H1 (cell line): ENCODE measurements around the gene ARMC10. TPM values are rescaled to one million over a fixed set of nuclear protein-coding genes. Genes with fewer than 3 reads are reported as not detected.

Experiments
- CTCF ChIA-PET: fragments of 300-600 bp; sonication (Branson Sonifier 250); formaldehyde crosslinking; loops from one replicate; lab custom pipeline; 2021; ENCODE audit not compliant: partially characterized antibody; lab: Charles Lee
- POLR2A ChIA-PET: fragments of 300-600 bp; sonication (Branson Sonifier 250); formaldehyde crosslinking; loops from one replicate; lab custom pipeline; 2021; ENCODE audit warnings: inconsistent platforms; ENCODE audit not compliant: partially characterized antibody; lab: Charles Lee
- DNase-seq, 2 experiments: peaks; one replicate each; pipeline versions ENCODE4 v3.0.0 to v3.0.0-alpha.2; 2010 to 2022; ENCODE audit warnings: low spot score in 2 of 2, low read depth in 1 of 2, mixed read lengths in 1 of 2
- FAIRE-seq: peaks from 2 replicates; lab custom pipeline; 2011; peaks lifted over from hg19 to GRCh38; lab: Jason Lieb, UNC
- H2AFZ ChIP-seq: 2 replicates; pipeline ENCODE4 v1.8.1; 2012; ENCODE audit warnings: low read length, inconsistent platforms
- H2AK5ac ChIP-seq: 2 replicates; pipeline ENCODE4 v1.6.1; 2013; ENCODE audit warnings: low read depth, low read length
- H2BK120ac ChIP-seq: replicated peaks from 2 replicates; pipeline ENCODE3; 2013; ENCODE audit warnings: low read depth, low read length, inconsistent platforms
- H2BK12ac ChIP-seq: 2 replicates; pipeline ENCODE4 v1.6.1; 2013; ENCODE audit warnings: low read depth, low read length
- H2BK15ac ChIP-seq: 2 replicates; pipeline ENCODE4 v1.6.1; 2013; ENCODE audit warnings: low read length
- H2BK20ac ChIP-seq: 2 replicates; pipeline ENCODE4 v1.6.1; 2013; ENCODE audit warnings: low read length
- H2BK5ac ChIP-seq: 2 replicates; pipeline ENCODE4 v1.6.1; 2013; ENCODE audit warnings: low read depth, low read length
- H3K14ac ChIP-seq: 2 replicates; pipeline ENCODE4 v1.6.1; 2013; ENCODE audit warnings: inconsistent platforms; ENCODE audit not compliant: insufficient read length
- H3K18ac ChIP-seq: 2 replicates; pipeline ENCODE4 v1.6.1; 2013; ENCODE audit warnings: low read length; ENCODE audit errors: extremely low read depth
- H3K23ac ChIP-seq: 2 replicates; pipeline ENCODE4 v1.6.1; 2013; ENCODE audit warnings: inconsistent platforms; ENCODE audit not compliant: insufficient read length
- H3K23me2 ChIP-seq: 2 replicates; pipeline ENCODE4 v1.6.1; 2013; ENCODE audit warnings: low read depth, low read length
- H3K27ac ChIP-seq: 2 replicates; pipeline ENCODE4 v1.6.1; 2011; ENCODE audit warnings: low read depth, low read length, inconsistent platforms
- H3K27me3 ChIP-seq, 4 experiments: replicated peaks in 1 of 4; 1 replicate in 1 of 4; 2 replicates in 3 of 4; pipeline versions ENCODE4 v1.6.1 to v1.8.1; 2011 to 2013; ENCODE audit warnings: low read length in 3 of 4, mild to moderate bottlenecking in 3 of 4, inconsistent platforms in 2 of 4, mixed read lengths in 2 of 4, moderate library complexity in 1 of 4; ENCODE audit not compliant: control insufficient read depth in 3 of 4, insufficient read depth in 3 of 4; ENCODE audit errors: extremely low read depth in 1 of 4
- H3K36me3 ChIP-seq, 4 experiments: 2 replicates each; pipeline versions ENCODE4 v1.6.1 to v1.8.1; 2011 to 2013; ENCODE audit warnings: mild to moderate bottlenecking in 4 of 4, low read length in 3 of 4, moderate library complexity in 2 of 4, control low read depth in 1 of 4, inconsistent platforms in 1 of 4; ENCODE audit not compliant: insufficient read depth in 4 of 4, control insufficient read depth in 2 of 4
- H3K4ac ChIP-seq: replicated peaks from 2 replicates; pipeline ENCODE3; 2013; ENCODE audit warnings: low read length, low read depth, mixed read lengths, inconsistent platforms; ENCODE audit not compliant: insufficient read length
- H3K4me1 ChIP-seq, 4 experiments: replicated peaks in 1 of 4; 1 replicate in 1 of 4; 2 replicates in 3 of 4; pipeline versions ENCODE4 v1.6.1 to v1.8.1; 2011 to 2013; ENCODE audit warnings: low read length in 3 of 4, inconsistent platforms in 2 of 4, mixed read lengths in 1 of 4; ENCODE audit not compliant: insufficient read depth in 4 of 4, control insufficient read depth in 3 of 4
- H3K4me2 ChIP-seq, 2 experiments: 2 replicates each; pipeline versions ENCODE4 v1.6.1 to v1.8.1; 2011 to 2013; ENCODE audit warnings: low read depth in 2 of 2, low read length in 2 of 2, control low read depth in 1 of 2, inconsistent platforms in 1 of 2, mild to moderate bottlenecking in 1 of 2; ENCODE audit not compliant: insufficient read depth in 1 of 2
- H3K4me3 ChIP-seq, 4 experiments: fragments of 200-600, 300-600 bp in 1 of 4; sonication (generic), shearing (Covaris generic), sonication (Bioruptor Twin) in 1 of 4; 2 replicates each; pipeline versions ENCODE4 v1.5.1 to v1.8.1; 2011 to 2016; ENCODE audit warnings: low read length in 4 of 4, low read depth in 3 of 4, control low read depth in 2 of 4, inconsistent platforms in 2 of 4, mild to moderate bottlenecking in 2 of 4, mixed read lengths in 1 of 4, moderate library complexity in 1 of 4; ENCODE audit not compliant: insufficient read depth in 2 of 4; ENCODE audit errors: extremely low read depth in 1 of 4
- H3K56ac ChIP-seq: replicated peaks from 2 replicates; pipeline ENCODE3; 2013; ENCODE audit warnings: low read depth, mild to moderate bottlenecking, mixed read lengths, low read length, inconsistent platforms; ENCODE audit not compliant: insufficient read length
- H3K79me1 ChIP-seq: 2 replicates; pipeline ENCODE4 v1.6.1; 2013; ENCODE audit warnings: low read depth, low read length, control low read depth
- H3K79me2 ChIP-seq, 2 experiments: 2 replicates each; pipeline versions ENCODE4 v1.6.1 to v1.8.1; 2012 to 2013; ENCODE audit warnings: low read length in 2 of 2, mild to moderate bottlenecking in 2 of 2, inconsistent platforms in 1 of 2; ENCODE audit not compliant: insufficient read depth in 2 of 2, control insufficient read depth in 1 of 2
- H3K9ac ChIP-seq, 4 experiments: replicated peaks in 1 of 4; 1 replicate in 1 of 4; 2 replicates in 3 of 4; pipeline versions ENCODE4 v1.6.1 to v1.8.1; 2011 to 2013; ENCODE audit warnings: low read depth in 3 of 4, low read length in 3 of 4, control low read depth in 2 of 4, mild to moderate bottlenecking in 2 of 4, moderate library complexity in 2 of 4, inconsistent platforms in 1 of 4; ENCODE audit errors: extremely low read depth in 1 of 4
- H3K9me3 ChIP-seq, 2 experiments: 2 replicates each; pipeline versions ENCODE4 v1.6.1 to v1.8.1; 2012 to 2013; ENCODE audit warnings: mild to moderate bottlenecking in 2 of 2, moderate library complexity in 2 of 2, control low read depth in 1 of 2, inconsistent platforms in 1 of 2, low read depth in 1 of 2, low read length in 1 of 2, mixed read lengths in 1 of 2; ENCODE audit not compliant: insufficient read depth in 2 of 2
- H4K20me1 ChIP-seq, 2 experiments: replicated peaks in 1 of 2; 2 replicates each; pipeline versions ENCODE3 to v1.8.1; 2011 to 2013; ENCODE audit warnings: inconsistent platforms in 2 of 2, low read length in 2 of 2, mild to moderate bottlenecking in 1 of 2; ENCODE audit not compliant: insufficient read depth in 2 of 2, control insufficient read depth in 1 of 2
- H4K5ac ChIP-seq: 2 replicates; pipeline ENCODE4 v1.6.1; 2013; ENCODE audit warnings: low read length, low read depth, mixed read lengths, inconsistent platforms; ENCODE audit not compliant: insufficient read length
- H4K8ac ChIP-seq: 2 replicates; pipeline ENCODE4 v1.8.0; 2013; ENCODE audit warnings: mild to moderate bottlenecking, moderate library complexity, low read length, inconsistent platforms; ENCODE audit not compliant: insufficient read depth; ENCODE audit errors: extremely low read depth
- H4K91ac ChIP-seq: replicated peaks from 2 replicates; pipeline ENCODE3; 2013; ENCODE audit warnings: low read length, mixed read lengths, inconsistent platforms; ENCODE audit not compliant: insufficient read length
- BCL11A ChIP-seq, 2 experiments: IDR thresholded peaks; one replicate each; pipeline ENCODE4 v1.6.1; 2011; ENCODE audit warnings: low read depth in 2 of 2, low read length in 2 of 2, mild to moderate bottlenecking in 2 of 2
- BRCA1 ChIP-seq: IDR thresholded peaks from 2 replicates; pipeline ENCODE4 v1.6.1; 2012; ENCODE audit warnings: low read depth, low read length, improper control_type of control experiment
- CREB1 ChIP-seq: IDR thresholded peaks from 2 replicates; pipeline ENCODE4 v1.6.1; 2012; ENCODE audit warnings: inconsistent platforms
- EP300 ChIP-seq, 2 experiments: IDR thresholded peaks; 1 replicate in 1 of 2; 2 replicates in 1 of 2; pipeline ENCODE4 v1.6.1; 2011 to 2012; ENCODE audit warnings: low read depth in 2 of 2, low read length in 2 of 2, mild to moderate bottlenecking in 2 of 2, borderline replicate concordance in 1 of 2, inconsistent platforms in 1 of 2, moderate library complexity in 1 of 2
- FOSL1 ChIP-seq: IDR thresholded peaks from 2 replicates; pipeline ENCODE4 v1.6.1; 2011; ENCODE audit warnings: mild to moderate bottlenecking, low read depth, low read length, moderate library complexity; ENCODE audit not compliant: insufficient read depth
- GTF2F1 ChIP-seq: IDR thresholded peaks from 2 replicates; pipeline ENCODE4 v1.6.1; 2012; ENCODE audit warnings: low read depth, low read length, improper control_type of control experiment, borderline replicate concordance
- JUND ChIP-seq: IDR thresholded peaks from 2 replicates; pipeline ENCODE4 v1.6.1; 2011; ENCODE audit warnings: mild to moderate bottlenecking, improper control_type of control experiment, low read length
- KDM4A ChIP-seq: IDR thresholded peaks from one replicate; pipeline ENCODE4 v1.7.1; 2012; ENCODE audit warnings: low read depth, mild to moderate bottlenecking, moderate library complexity, low read length, inconsistent platforms; ENCODE audit not compliant: severe bottlenecking
- KDM5A ChIP-seq: fragments of 200-600 bp; IDR thresholded peaks from 2 replicates; pipeline ENCODE4 v1.7.1; 2012; ENCODE audit warnings: mild to moderate bottlenecking, low read length, inconsistent platforms, mixed read lengths
- POLR2AphosphoS5 ChIP-seq: IDR thresholded peaks from 2 replicates; pipeline ENCODE4 v1.6.1; 2011; ENCODE audit warnings: low read depth, low read length
- POU5F1 ChIP-seq: IDR thresholded peaks from 2 replicates; pipeline ENCODE4 v1.6.1; 2011; ENCODE audit warnings: low read depth, mild to moderate bottlenecking, low read length, moderate library complexity
- SRF ChIP-seq: IDR thresholded peaks from 2 replicates; pipeline ENCODE4 v1.6.1; 2011; ENCODE audit warnings: mild to moderate bottlenecking, low read depth, low read length, moderate library complexity
- TEAD4 ChIP-seq: IDR thresholded peaks from 2 replicates; pipeline ENCODE4 v1.6.1; 2012; ENCODE audit warnings: low read depth, low read length, inconsistent platforms, mixed read lengths
- USF2 ChIP-seq: IDR thresholded peaks from 2 replicates; pipeline ENCODE4 v1.6.1; 2011; ENCODE audit warnings: low read length, improper control_type of control experiment
- YY1 ChIP-seq: IDR thresholded peaks from 2 replicates; pipeline ENCODE4 v1.6.1; 2011; ENCODE audit warnings: low read depth, mild to moderate bottlenecking, low read length
- WGBS, 2 experiments: shearing (Covaris generic) in 1 of 2; methylation state at CpG; one replicate each; pipeline versions ENCODE4 v1.1.6 to v1.1.7; 2013 to 2015; ENCODE audit warnings: low lambda C conversion rate in 2 of 2, mixed read lengths in 2 of 2, inconsistent platforms in 1 of 2, low coverage in 1 of 2, missing lambda C conversion rate in 1 of 2; ENCODE audit not compliant: insufficient replicate concordance in 2 of 2, insufficient coverage in 1 of 2, insufficient read length in 1 of 2; ENCODE audit errors: extremely low coverage in 1 of 2, missing lambda C conversion rate in 1 of 2; 5-methylcytosine and 5-hydroxymethylcytosine counted together
- polyA plus RNA-seq, 7 experiments: library from polyadenylated mRNA; depleted of rRNA in 3 of 7; stranded (reverse) in 5 of 7; unstranded in 2 of 7; fragments of >200 nt in 5 of 7; fragments of 200-250 nt in 2 of 7; gene quantifications; 1 replicate in 5 of 7; 2 replicates in 1 of 7; 4 replicates in 1 of 7; pipeline versions ENCODE4 v1.2.1 to v1.2.3, GENCODE V29; 2011 to 2013; ENCODE audit warnings: missing spikeins in 2 of 7, mixed read lengths in 2 of 7
- total RNA-seq: library from RNA; stranded (reverse); fragmentation: NEBNext Ultra II Directional; extraction: Animal tissue kit (Norgen Biotek cat#: 25700); gene quantifications from 2 replicates; pipeline ENCODE4 v1.2.1, GENCODE V29; 2021

Gene ARMC10
- total and polyA plus RNA-seq, 2 of the 8 experiments (the other 6 are each of a cell fraction or from before 2014, with no cell fraction given) = 16.4 to 44.3 TPM

- Histone ChIP-seq H4K20me1 (no peaks in the 10 kb centered on the region), H3K9ac (no peak overlapping the region), H3K23me2 (no peaks in the 10 kb centered on the region), H3K79me1 (no peaks in the 10 kb centered on the region), H3K4me2 (no peak overlapping the region), H3K4me1 (no peaks in the 10 kb centered on the region), H2BK15ac (no peak overlapping the region), H2BK20ac (no peak overlapping the region), H4K91ac (no peak overlapping the region), H3K56ac (no peak overlapping the region), H2BK5ac (no peak overlapping the region), H3K36me3 (peaks cover 0 to 19% (median 7%) of the 10 kb centered on the region in 4 experiments; a peak in 5 of 8 replicates), H4K8ac (no peak overlapping the region), H3K14ac (no peak overlapping the region), H2AK5ac (no peak overlapping the region), H2BK120ac (no peak overlapping the region), H3K9me3 (no peaks in the 10 kb centered on the region), H3K18ac (no peak overlapping the region), H3K27me3 (no peaks in the 10 kb centered on the region), H2AFZ (no peak overlapping the region), H3K27ac (no peak overlapping the region), H3K4me3 (no peak overlapping the region), H3K23ac (no peak overlapping the region), H3K4ac (no peak overlapping the region), H3K79me2 (no peaks in the 10 kb centered on the region), H4K5ac (no peak overlapping the region), H2BK12ac (no peak overlapping the region)
- POLR2A ChIA-PET = no interaction called here
- FAIRE-seq = no peak
- CTCF ChIA-PET = no interaction called here
- 97% methylated on average over 2 of the region's 2 CpGs; no CpG with 5 or more reads in 1 of the 2 experiments for WGBS, 2 experiments
- no peak for DNase-seq
- no peak for TF ChIP-seq KDM5A
- TF ChIP-seq POLR2AphosphoS5 = no peak
- no peak for TF ChIP-seq KDM4A
- TF ChIP-seq BRCA1 = no peak
- TF ChIP-seq USF2 = no peak
- TF ChIP-seq FOSL1 = no peak
- TF ChIP-seq SRF = no peak
- no peak for TF ChIP-seq POU5F1
- no peak for TF ChIP-seq TEAD4
- TF ChIP-seq GTF2F1 = no peak
- no peak for TF ChIP-seq YY1
- no peak for TF ChIP-seq CREB1
- no peak for TF ChIP-seq BCL11A (IDR thresholded peaks at IDR 0.05; ENCODE audit: low read depth in 2 of 2, low read length in 2 of 2)
- TF ChIP-seq JUND = no peak
- TF ChIP-seq EP300 (IDR thresholded peaks at IDR 0.05; ENCODE audit: borderline replicate concordance in 1 of 2, low read depth in 2 of 2, low read length in 2 of 2) = no peak
Observed at GRCh38 chr7:103117465-103117864, 42.5 kb downstream of the ARMC10 start.
